ENCODE results near the gene MYO1D.
"Not testable (repeated sequence)": the region's sequence is repeated elsewhere in the genome, so short reads cannot be mapped to it uniquely, and the experiment has no call there.

The MYO1D gene

GRCh38 chr17:32658470-32659418 is 218.2 kb downstream of the MYO1D start:
- DNase-seq = no peak

- no peak for DNase-seq
These were observed 220.0 kb downstream of the MYO1D start for GRCh38 chr17:32656886-32657285.

DNA sequence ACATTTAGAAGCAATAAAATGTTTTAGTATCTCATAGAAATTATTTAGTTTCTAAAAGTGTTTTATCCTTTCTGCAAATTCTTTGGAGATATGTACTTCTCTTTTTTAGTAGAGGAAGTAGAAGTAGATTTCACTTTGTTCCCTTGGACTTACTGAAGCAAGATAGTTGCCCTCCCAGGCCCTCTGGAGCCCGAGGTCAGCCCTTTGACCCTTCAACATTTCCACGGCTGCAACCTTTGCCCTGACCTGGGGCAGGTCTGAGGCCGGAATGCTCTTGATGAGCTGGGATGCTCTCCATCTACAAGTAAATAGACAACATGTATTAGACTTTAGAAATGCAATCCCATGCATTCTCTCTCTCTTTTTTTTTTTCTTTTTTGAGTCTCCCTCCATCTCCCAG is 222.6 kb downstream of the MYO1D start:
- DNase-seq = no peak

DNA sequence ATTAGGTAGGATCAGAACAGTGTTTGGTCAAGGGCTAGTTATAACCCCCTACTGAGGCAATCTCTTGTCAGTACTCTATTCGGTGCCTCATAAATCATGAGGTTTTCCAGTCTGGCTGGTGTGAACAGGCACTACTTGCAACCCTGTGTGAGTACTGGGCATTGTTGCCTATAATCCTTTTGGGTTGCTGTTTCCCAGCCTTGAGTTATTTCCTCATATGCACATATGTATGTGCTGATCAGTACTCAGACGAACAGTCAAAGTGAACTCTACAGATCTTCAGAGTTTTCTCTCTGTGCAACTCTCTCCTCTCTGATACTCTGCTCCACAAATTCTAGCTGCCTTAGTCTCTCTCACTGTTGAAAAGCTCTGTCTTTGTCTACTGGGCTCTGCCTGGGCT is 225.8 kb downstream of the MYO1D start:
- no peak for DNase-seq

DNA sequence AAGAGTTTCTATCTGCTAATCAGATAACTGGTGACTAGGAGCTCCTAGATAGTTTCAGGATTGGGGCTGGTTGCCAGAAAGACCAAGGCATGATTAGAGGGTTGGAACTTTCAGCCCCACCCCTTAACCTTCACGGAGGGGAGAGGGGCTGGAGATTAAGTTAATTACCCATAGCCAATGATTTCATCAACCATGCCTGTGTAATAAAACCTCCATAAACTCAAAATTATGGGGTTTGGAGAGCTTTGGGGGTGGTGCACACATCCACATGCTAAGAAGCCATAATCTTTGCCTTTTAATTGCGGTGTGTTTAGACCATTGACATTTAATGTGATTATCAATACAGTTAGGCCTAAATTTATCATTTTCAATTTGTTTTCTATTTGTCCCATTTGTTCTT is 228.5 kb downstream of the MYO1D start:
- DNase-seq = no peak

DNA sequence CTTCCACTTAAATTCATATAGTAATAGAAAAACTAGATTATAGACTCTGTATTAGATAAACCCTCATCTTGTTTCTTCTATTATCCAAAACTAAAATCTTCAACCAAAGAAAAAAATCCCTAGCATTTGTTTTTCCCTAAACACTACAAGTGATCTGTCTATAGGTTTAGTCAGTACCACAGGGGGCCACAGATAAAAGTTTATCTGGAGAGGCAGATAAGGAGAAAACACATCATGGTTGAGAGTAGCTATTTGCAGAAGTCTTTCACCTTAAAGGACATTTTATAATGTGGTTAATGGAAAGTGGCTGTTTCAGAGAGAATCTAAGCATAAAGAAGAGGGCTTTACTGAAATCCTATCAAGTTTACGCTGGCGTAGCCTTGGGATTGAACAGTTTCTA is 230.0 kb downstream of the MYO1D start:
- DNase-seq = no peak

GRCh38 chr17:32641514-32641913 is 235.4 kb downstream of the MYO1D start:
- not testable (repeated sequence) for DNase-seq

GRCh38 chr17:32636598-32637218 is 240.2 kb downstream of the MYO1D start:
- no peak for DNase-seq

DNA sequence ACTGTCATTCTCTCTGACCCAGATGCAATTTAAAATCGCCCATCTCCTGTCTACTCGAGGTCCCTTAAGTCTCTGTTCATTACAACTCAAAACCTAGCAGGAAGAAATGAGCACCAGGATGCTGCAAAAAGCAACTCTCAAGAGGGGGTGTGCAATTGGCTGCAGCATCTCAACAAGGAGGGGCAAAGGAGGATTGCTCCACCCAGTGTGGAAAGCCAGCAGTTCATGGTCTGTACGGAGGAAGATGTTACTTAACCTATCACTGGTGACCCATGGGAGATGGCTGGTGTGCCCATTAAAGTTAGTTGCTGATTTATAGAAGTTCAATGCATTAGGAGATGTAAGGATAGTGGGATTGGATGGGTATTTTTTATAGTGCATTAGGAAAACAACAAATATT is 242.8 kb downstream of the MYO1D start:
- DNase-seq = no peak

GRCh38 chr17:32631341-32632096 is 245.4 kb downstream of the MYO1D start:
- DNase-seq = no peak

- DNase-seq = no peak
These were observed 247.2 kb downstream of the MYO1D start for GRCh38 chr17:32629563-32630190.

DNA sequence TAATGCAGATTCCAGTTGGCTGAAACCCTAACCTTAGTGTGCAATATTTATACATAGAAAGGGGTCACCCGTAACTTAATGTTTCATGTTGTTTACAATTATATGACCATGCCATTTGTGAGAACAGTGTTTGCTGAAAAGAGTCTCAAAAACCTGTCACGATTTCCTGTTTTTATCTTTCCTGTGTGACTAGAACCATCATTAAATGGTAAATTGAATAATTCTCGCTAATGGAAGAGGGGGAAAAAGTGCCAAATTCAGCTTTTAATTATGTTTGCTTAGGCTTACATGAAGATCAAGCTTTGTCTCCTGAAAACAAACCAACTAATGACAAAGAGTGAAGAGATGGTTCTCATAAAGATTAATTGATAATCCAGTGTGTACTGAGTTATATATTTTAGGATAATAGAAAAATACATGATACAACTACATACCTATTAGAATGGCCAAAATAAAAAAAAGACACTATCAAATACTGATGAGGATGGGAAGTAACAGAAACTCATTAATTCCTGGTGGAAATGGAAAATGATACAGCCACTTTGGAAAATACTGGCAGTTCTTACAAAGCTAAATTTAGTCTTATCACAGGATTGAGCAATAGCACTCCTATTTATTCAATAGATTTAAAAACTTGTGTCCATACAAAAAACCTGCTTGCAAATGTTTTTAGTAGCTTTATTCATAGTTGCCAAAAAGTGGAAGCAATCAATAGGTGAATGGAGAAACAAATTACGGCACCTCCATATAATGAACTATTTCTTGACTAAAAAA is 248.5 kb downstream of the MYO1D start:
- no peak for DNase-seq

DNA sequence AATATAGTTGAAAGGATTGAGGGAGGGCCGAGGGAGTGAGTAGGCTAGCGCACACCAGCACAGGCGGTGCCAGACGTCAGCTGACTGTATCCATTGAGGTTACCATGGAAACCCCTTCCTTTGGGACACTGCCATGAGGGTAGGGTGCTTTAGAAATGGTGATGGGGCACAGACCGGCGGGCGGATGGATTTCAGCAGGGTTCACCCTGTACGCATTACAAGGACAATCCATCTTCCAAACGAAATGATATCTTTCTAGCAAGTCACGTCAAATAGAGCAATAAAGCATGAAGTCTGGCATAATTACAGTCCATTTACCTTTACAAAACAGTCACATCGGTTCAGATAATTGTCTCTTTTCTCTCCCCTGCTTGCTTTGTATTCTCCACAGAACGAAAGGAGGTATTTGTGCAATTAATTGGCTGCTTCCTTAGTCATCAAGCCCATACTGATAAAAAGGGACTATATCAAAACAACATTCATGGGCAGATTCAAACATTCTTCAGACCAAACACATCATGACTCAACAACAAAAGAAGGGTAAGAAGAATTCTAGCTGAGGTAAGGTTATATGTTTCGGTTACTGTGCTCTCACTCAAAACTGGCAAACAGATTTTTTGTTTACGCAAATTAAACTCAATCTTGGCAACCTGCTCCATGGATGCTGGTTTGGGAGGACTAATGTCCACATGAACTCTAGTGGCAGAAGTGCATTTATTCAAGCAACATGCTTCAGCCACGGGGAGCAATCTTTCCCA is 249.5 kb downstream of the MYO1D start:
- DNase-seq = no peak

DNA sequence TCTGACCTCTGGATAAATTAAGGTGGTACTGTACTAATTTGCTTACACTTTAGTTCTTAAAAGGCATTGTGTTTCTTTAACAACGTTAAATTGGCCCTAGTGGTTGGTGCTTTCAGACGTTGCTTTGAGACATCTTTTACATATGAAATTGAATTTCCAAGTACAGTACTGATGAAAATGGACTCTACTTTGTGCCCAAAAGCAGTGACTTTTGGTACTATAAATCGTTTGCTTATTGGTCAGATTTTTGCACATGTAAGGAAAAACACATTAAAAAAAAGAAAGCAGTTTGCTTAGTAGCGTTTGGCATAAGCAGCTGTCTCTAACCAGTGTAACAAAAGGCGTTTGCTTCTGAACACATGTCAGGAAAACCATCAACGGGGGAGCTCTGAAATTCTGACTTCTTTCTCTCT is 250.5 kb downstream of the MYO1D start:
- DNase-seq = no peak

DNA sequence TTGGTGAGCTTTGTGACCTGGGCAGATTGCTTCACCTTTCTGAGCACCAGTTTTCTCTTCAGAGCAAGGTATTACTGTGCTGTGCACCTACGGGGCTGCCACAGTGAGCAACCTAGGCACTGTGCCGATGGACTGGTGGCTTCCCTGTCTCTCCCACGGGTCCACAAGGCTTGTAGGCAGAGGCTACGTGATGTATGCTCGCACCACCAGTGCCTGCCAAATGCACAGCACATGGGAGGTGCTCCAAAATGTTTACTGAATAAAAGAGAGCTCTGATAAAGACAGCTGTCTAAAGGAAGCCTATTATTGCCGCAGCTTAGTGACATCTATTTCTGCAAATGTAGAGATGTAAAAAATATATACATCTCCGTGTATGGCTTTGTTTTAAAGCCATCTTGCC is 251.0 kb downstream of the MYO1D start:
- DNase-seq = no peak

GRCh38 chr17:32623196-32623595 is 253.7 kb downstream of the MYO1D start:
- no peak for DNase-seq

DNA sequence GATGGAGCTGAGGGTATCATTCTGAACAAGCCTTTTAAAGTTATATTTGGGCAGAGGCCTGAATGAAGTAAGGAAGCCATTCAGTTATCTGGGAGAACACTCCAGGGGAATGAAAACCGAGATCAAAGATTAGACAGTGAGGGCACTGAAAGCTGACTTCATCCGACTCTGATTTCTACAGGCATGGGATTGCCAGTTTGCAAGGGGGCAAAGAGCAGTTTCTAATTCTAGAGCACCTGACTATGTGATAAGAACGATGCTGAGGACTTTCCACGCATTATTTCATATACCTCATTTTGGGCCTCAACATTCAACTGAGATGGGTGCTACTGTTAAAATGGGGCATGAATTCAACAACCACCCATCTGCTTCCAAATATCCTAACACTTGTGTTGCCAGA is 254.4 kb downstream of the MYO1D start:
- DNase-seq = no peak

DNA sequence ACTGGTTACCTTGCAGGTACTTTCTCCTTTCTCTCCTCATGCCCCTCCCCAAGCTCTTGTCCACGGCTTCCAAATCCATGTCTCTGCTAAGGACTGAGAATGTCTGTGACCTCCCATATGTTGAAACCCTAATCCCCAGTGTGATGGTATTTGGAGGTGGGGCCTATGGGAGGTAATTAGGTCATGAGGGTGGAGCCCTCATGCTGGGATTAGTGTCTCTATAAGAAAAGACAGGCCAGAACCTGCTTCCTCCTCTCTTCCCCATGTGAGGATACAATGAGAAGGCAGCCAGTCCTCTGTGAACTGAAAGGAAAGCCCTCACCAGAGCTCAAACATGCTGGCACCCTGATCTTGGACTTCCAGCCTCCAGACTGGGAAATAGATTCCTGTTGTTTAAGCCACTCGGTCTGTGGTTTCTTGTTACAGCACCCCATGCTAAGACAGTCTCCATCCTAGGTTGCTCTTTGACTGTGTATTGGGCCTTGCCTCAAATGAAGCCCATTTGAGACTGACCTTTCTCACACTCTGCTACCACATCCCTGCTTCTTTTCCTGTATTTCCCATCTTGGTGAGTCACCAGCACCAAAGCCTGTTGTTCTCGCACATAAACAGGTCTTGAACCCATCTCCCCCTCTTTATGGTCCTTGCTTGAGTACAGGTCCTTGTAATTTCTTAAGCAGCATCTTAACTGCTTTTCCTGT is 255.2 kb downstream of the MYO1D start:
- DNase-seq = no peak

DNA sequence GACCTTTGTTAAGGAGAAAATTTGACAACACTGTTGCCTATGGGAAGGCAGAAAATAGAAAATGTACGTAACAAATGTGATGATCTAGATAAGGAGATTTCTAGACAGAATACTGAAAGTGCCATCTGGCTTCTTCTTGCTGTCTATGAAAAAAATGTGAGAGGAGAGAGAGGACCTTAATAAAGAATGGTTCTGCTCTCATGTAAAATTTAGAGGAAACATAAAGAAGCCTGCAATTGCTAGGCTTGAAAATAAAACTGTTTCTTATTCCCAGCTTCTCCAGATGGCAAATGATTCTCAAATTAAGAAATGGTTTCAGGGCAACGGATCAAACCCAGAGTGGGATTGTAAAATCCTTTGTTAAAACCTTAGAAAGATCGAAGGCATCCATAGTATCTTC is 261.6 kb downstream of the MYO1D start:
- DNase-seq = no peak

- DNase-seq = no peak
These were observed 266.0 kb downstream of the MYO1D start for GRCh38 chr17:32610943-32611342.
